Effector CD4-positive, alpha-beta T cell (primary cell): ENCODE data around the gene DPEP3.
"Not testable (repeated sequence)": the region's sequence is repeated elsewhere in the genome, so short reads cannot be mapped to it uniquely, and the experiment has no call there.

Experiments used
- DNase-seq: peaks from one replicate; pipeline ENCODE4 v3.0.0-alpha.2; 2020

The DPEP3 gene

GRCh38 chr16:67943619-67944504, 36.4 kb downstream of the DPEP3 start, which contains the start of gene LCAT:
Gene LCAT, minus strand, starts transcription at chr16:67944120. Its CDS starts 19 bp downstream, at chr16:67944101.
- no peak for DNase-seq

GRCh38 chr16:67943256-67943618, 37.1 kb downstream of the DPEP3 start:
- no peak for DNase-seq

GRCh38 chr16:67942510-67943255, 37.6 kb downstream of the DPEP3 start:
- DNase-seq = no peak

- peak; percentile 25 for DNase-seq
Observed at GRCh38 chr16:67942200-67942509, 38.1 kb downstream of the DPEP3 start.

- no peak for DNase-seq
Observed at GRCh38 chr16:67941469-67942199, 38.7 kb downstream of the DPEP3 start.

- no peak for DNase-seq
Observed at GRCh38 chr16:67940446-67941089, 39.7 kb downstream of the DPEP3 start.

GRCh38 chr16:67939507-67940445, 40.5 kb downstream of the DPEP3 start:
- peak; percentile 9 for DNase-seq

- not testable (repeated sequence) for DNase-seq
Observed at GRCh38 chr16:67937713-67938112, 42.6 kb downstream of the DPEP3 start.

GRCh38 chr16:67936880-67937605, 43.3 kb downstream of the DPEP3 start:
- peak; percentile 67 for DNase-seq

- peak; percentile 26 for DNase-seq
Observed at GRCh38 chr16:67936124-67936879, 44.0 kb downstream of the DPEP3 start, which contains the start of gene PSMB10. Gene PSMB10, minus strand, starts transcription at chr16:67936850. Its CDS starts 101 bp downstream, at chr16:67936749.

- peak; percentile 92 for DNase-seq
Observed at GRCh38 chr16:67935402-67936123, 44.7 kb downstream of the DPEP3 start.

GRCh38 chr16:67935101-67935401, 45.2 kb downstream of the DPEP3 start:
- no peak for DNase-seq

GRCh38 chr16:67934306-67935100, 45.8 kb downstream of the DPEP3 start:
- DNase-seq = no peak

GRCh38 chr16:67933805-67934204, 46.5 kb downstream of the DPEP3 start:
- no peak for DNase-seq

GRCh38 chr16:67932462-67932840, 47.8 kb downstream of the DPEP3 start:
- DNase-seq = no peak

GRCh38 chr16:67931712-67932461, 48.4 kb downstream of the DPEP3 start, which contains the start of gene CTRL:
Gene CTRL, minus strand, starts transcription at chr16:67931862. Its CDS starts 10 bp downstream, at chr16:67931852.
- DNase-seq = no peak

- DNase-seq = no peak
Observed at GRCh38 chr16:67930678-67931211, 49.6 kb downstream of the DPEP3 start.
